ENCODE data around the gene VPS33B. TPM values are rescaled to one million over a fixed set of nuclear protein-coding genes. Genes with fewer than 3 reads are reported as not detected.
A peak's percentile ranks its signal among the peaks of the same experiment; 100 is the strongest.

The VPS33B gene
- total RNA-seq, 1 donor = 8.0 TPM

DNA sequence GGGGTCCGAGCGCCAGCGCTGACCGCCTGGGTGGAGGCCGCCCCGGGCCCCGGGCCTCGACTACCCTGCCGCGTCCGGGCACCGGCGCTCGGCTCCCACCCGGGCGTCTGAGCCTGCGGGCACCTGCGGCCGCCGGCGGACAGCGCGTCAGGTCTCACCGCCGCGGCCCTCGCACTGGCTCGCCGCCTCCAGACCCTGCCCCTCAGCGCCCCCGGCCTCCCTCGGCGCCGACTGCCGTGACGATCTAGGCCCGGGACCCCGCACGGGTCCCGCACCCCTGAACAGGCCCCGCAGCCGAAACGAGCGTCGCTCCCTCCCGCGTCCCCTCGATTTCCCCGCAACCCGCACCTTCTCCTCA, 28.4 kb downstream of the VPS33B start:
- H3K9me3 ChIP-seq (ENCODE audit: low read depth, low read length) = no peaks in the 10 kb centered on the region
- H3K79me2 ChIP-seq (ENCODE audit: insufficient read depth, low read length) = peaks cover 54% of the 10 kb centered on the region
- H3K27ac ChIP-seq (ENCODE audit: low read depth, low read length) = peak overlapping the region; percentile 72

DNA sequence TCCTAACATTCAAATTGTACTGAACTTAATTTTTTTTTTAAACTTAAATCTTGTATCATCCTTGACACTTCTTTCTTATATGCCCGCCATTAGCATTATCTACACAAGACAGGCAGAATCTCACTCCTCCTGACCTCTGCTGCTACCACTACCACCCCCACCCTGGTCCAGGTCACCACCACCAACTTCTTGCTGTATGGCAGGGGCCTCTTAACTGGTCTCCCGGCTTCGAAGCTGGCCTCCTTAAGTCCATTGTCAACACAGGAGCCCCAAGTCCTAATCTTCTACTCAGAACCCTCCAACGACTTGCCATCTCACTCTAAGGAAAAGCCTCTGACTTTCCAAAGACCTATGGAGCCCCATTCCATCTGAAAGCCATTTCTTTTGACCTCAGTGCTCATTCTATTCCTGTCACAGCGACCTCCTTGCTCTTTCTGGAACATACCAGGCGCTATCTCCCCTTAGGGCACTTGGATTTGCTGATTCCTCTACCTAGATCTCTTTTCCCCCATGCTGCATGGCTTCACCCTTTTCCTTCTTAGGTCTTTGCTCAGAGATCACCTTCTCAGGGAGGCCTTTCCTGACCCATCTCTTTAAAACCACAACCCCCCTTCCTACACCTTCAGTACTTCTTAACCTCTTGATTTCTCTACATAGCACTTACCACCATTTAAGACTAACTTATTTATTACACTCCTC, 30.7 kb downstream of the VPS33B start:
- DNase-seq (ENCODE audit: insufficient read length, low spot score, missing footprints) = no peak
- Histone ChIP-seq H3K27ac (ENCODE audit: low read depth, low read length) (peak overlapping the region; percentile 45), H3K36me3 (ENCODE audit: insufficient read depth, low read length) (no peaks in the 10 kb centered on the region), H3K79me2 (ENCODE audit: insufficient read depth, low read length) (peaks cover 77% of the 10 kb centered on the region), H3K9me3 (ENCODE audit: low read depth, low read length) (no peaks in the 10 kb centered on the region), H3K4me2 (ENCODE audit: insufficient read depth, low read length) (no peak overlapping the region), H4K20me1 (ENCODE audit: insufficient read depth, low read length) (no peaks in the 10 kb centered on the region), H3K4me1 (ENCODE audit: insufficient read depth, low read length) (peaks cover 31% of the 10 kb centered on the region), H3K4me3 (ENCODE audit: insufficient read depth, low read length) (no peak overlapping the region), H3K27me3 (ENCODE audit: insufficient read depth, low read length) (no peaks in the 10 kb centered on the region), H2AFZ (ENCODE audit: low read length) (peak overlapping the region; percentile 65)
- TF ChIP-seq, protein P1, sequence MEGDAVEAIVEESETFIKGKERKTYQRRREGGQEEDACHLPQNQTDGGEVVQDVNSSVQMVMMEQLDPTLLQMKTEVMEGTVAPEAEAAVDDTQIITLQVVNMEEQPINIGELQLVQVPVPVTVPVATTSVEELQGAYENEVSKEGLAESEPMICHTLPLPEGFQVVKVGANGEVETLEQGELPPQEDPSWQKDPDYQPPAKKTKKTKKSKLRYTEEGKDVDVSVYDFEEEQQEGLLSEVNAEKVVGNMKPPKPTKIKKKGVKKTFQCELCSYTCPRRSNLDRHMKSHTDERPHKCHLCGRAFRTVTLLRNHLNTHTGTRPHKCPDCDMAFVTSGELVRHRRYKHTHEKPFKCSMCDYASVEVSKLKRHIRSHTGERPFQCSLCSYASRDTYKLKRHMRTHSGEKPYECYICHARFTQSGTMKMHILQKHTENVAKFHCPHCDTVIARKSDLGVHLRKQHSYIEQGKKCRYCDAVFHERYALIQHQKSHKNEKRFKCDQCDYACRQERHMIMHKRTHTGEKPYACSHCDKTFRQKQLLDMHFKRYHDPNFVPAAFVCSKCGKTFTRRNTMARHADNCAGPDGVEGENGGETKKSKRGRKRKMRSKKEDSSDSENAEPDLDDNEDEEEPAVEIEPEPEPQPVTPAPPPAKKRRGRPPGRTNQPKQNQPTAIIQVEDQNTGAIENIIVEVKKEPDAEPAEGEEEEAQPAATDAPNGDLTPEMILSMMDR (IDR thresholded peaks at IDR 0.05; ENCODE audit: extremely low read depth, low read depth, low read length) = no peak

More for the DNA sequence above, 28.4 kb downstream of the VPS33B start:
- no peak for DNase-seq (ENCODE audit: insufficient read length, low spot score, missing footprints)
- no peaks in the 10 kb centered on the region for H3K27me3 ChIP-seq (ENCODE audit: insufficient read depth, low read length)
- TF ChIP-seq, protein P1 (IDR thresholded peaks at IDR 0.05; ENCODE audit: extremely low read depth, low read depth, low read length) = no peak
- peak overlapping the region; percentile 87 for H3K4me3 ChIP-seq (ENCODE audit: insufficient read depth, low read length)
- H3K4me1 ChIP-seq (ENCODE audit: insufficient read depth, low read length) = peaks cover 13% of the 10 kb centered on the region
- H3K36me3 ChIP-seq (ENCODE audit: insufficient read depth, low read length) = peaks cover 19% of the 10 kb centered on the region
- H4K20me1 ChIP-seq (ENCODE audit: insufficient read depth, low read length) = no peaks in the 10 kb centered on the region
- H2AFZ ChIP-seq (ENCODE audit: low read length) = peak overlapping the region; percentile 93
- H3K4me2 ChIP-seq (ENCODE audit: insufficient read depth, low read length) = peak overlapping the region; percentile 87

DNA sequence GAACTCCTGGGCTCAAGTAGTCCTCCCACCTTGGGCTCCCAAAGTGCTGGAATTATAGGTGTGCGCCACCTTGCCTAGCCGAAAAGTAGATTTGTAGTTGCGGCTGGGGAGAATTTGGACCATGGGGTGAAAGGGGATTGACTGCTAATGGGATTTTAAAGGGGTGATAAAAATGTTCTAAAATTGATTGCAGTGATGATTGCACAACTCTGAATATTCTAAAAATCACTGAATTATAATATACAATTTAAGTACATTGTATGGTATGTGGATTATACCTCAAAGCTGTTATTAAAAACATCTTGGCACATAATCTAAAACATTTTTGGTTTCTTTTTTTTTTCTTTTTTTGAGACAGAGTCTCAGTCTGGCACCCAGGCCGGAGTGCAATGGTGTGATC, 31.9 kb downstream of the VPS33B start:
- no peaks in the 10 kb centered on the region for H3K27me3 ChIP-seq (ENCODE audit: insufficient read depth, low read length)
- no peak overlapping the region for H3K27ac ChIP-seq (ENCODE audit: low read depth, low read length)
- no peak overlapping the region for H2AFZ ChIP-seq (ENCODE audit: low read length)
- peaks cover 88% of the 10 kb centered on the region for H3K79me2 ChIP-seq (ENCODE audit: insufficient read depth, low read length)
- no peak overlapping the region for H3K4me2 ChIP-seq (ENCODE audit: insufficient read depth, low read length)
- H3K4me3 ChIP-seq (ENCODE audit: insufficient read depth, low read length) = no peak overlapping the region
- H3K4me1 ChIP-seq (ENCODE audit: insufficient read depth, low read length) = peaks cover 28% of the 10 kb centered on the region
- H3K36me3 ChIP-seq (ENCODE audit: insufficient read depth, low read length) = no peaks in the 10 kb centered on the region
- TF ChIP-seq, protein P1 (IDR thresholded peaks at IDR 0.05; ENCODE audit: extremely low read depth, low read depth, low read length) = no peak
- H4K20me1 ChIP-seq (ENCODE audit: insufficient read depth, low read length) = no peaks in the 10 kb centered on the region
- no peak for DNase-seq (ENCODE audit: insufficient read length, low spot score, missing footprints)
- H3K9me3 ChIP-seq (ENCODE audit: low read depth, low read length) = no peaks in the 10 kb centered on the region

DNA sequence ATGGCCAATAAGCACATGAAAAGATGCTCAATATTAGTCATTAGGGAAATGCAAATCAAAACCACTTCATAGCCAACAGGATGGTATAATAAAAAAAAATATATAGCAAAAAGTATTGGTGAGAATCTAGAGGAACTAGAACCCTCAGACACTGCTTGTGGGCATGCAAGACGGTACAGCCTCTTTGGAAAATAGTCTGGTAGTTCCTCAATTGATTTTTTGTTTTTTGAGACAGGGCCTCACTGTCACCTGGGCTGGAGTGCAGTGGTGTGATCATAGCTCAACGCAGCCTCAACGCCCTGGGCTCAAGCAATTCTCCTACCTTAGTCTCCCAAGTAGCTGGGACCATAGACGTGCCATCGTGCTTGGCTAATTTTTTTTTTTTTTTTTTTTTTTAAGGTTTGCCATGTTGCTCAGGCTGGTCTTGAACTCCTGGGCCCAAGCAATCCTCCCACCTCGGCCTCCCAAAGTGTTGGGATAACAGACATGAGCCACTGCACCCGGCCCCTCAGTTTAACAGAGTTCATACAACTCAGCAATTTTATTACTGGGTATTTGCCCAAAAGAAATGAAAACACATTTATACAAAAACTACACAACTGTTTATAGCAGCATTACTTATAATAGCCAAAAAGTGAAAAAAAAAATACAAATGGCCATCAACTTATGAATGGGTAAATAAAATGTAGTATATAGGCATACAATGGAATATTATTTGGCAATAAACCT, 33.2 kb downstream of the VPS33B start:
- Histone ChIP-seq H3K4me2 (ENCODE audit: insufficient read depth, low read length) (no peak overlapping the region), H3K79me2 (ENCODE audit: insufficient read depth, low read length) (peaks cover 98% of the 10 kb centered on the region), H3K4me1 (ENCODE audit: insufficient read depth, low read length) (peaks cover 23% of the 10 kb centered on the region), H3K27ac (ENCODE audit: low read depth, low read length) (no peak overlapping the region), H3K27me3 (ENCODE audit: insufficient read depth, low read length) (no peaks in the 10 kb centered on the region), H3K4me3 (ENCODE audit: insufficient read depth, low read length) (no peak overlapping the region), H3K36me3 (ENCODE audit: insufficient read depth, low read length) (peaks cover 4% of the 10 kb centered on the region), H3K9me3 (ENCODE audit: low read depth, low read length) (no peaks in the 10 kb centered on the region), H2AFZ (ENCODE audit: low read length) (peak overlapping the region; percentile 87), H4K20me1 (ENCODE audit: insufficient read depth, low read length) (no peaks in the 10 kb centered on the region)
- TF ChIP-seq, protein P1 (IDR thresholded peaks at IDR 0.05; ENCODE audit: extremely low read depth, low read depth, low read length) = no peak
- no peak for DNase-seq (ENCODE audit: insufficient read length, low spot score, missing footprints)

Data from osteoblast (primary cell).